GM19324 (cell line): Measurements from ENCODE around the gene LMX1B.
"Not testable (repeated sequence)": the region's sequence is repeated elsewhere in the genome, so short reads cannot be mapped to it uniquely, and the experiment has no call there.

Source experiments
- ATAC-seq: cut with Tn5 transposase; IDR thresholded peaks from one replicate; pipeline ENCODE4 v1.9.1; 2021; ENCODE audit warnings: mild to moderate bottlenecking, moderate library complexity; ENCODE audit not compliant: unreplicated experiment, low FRiP score

The LMX1B gene

DNA sequence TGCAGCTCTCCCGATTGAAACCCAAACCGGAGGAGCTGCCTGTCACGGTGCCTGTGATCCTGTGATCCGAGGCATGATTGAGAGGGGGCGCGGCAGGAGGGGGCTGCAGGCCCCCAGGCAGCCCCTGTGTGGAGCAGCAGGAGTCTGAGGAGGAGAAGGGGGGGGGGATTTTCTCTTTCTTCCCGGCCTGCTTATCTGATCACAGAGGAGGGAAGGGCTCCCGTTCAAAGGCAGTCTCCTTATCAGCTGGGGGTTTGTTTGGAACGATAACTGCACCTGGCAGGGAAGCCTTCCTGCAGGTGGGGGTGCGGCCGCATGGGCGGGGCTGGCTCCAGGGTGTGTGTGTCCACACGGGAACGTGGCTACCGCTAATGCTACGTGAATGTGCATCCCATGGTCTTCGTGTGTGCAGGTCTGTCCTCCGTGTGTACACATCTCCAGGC is 38.4 kb downstream of the LMX1B start:
- no peak for ATAC-seq

DNA sequence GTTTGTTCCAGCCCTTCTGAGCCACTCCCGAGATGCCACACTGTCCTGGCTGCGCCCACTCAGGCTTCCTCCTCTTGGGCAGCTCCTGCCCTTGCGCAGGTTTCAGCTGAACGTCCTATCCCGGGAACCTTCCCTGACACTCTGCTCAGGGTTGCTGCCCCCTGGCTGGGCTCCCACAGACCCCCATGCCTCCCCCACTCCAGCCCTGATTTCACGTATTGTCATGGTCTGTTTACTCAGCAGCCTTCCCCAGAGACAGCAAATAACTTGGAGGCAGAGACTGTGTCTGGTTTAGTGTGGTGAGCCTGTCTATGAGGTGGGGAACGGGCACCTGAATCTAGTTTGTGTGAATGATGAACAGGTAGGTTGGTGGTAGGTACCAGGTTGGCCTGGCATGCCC is 40.4 kb downstream of the LMX1B start:
- no peak for ATAC-seq

DNA sequence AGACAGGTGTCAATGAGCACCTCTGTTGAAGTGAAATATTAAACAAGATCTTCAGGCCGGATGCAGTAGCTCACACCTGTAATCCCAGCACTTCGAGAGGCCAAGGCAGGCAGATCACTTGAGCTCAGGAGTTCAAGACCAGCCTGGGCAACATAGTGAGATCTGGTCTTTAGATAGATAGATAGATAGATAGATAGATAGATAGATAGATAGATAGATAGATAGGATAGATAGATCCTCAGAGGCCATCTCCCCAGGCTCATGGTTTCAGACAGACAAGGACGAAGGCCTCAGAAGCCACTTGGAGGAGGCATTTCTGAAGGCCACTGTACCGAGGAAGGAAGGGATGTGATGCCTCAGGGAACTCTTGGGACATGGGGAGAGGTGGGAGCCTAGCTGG is 42.5 kb downstream of the LMX1B start:
- not testable (repeated sequence) for ATAC-seq

DNA sequence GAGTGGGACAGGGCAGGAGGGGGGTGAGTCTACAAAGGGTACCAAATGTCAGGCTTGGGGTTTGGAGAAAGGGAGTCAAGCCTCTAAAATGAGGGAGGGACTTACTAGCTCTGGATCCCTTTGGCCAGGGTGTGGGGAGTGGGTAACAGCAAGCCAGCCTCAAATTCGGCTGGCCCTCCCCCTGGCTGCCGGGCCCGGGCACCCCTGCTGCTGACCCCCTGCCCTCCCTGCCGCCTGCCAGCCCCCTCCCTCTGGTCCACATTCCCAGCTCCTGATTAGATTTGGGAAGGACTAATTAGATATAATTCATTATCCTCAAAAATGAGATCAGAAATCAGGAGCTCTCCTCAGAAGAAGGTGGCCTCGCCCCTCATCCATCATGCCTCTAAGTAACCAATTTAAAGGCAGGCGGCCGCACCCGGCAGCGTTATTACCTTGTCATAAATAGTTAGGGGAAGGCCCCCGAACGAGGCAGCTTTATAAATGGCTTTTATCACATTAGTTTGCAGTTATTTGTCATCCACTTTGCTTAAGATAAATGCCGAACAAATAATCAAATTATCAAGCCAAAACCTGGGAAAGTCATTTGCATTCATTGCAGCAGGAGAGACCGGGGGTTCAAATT is 44.6 kb downstream of the LMX1B start:
- ATAC-seq = no peak

DNA sequence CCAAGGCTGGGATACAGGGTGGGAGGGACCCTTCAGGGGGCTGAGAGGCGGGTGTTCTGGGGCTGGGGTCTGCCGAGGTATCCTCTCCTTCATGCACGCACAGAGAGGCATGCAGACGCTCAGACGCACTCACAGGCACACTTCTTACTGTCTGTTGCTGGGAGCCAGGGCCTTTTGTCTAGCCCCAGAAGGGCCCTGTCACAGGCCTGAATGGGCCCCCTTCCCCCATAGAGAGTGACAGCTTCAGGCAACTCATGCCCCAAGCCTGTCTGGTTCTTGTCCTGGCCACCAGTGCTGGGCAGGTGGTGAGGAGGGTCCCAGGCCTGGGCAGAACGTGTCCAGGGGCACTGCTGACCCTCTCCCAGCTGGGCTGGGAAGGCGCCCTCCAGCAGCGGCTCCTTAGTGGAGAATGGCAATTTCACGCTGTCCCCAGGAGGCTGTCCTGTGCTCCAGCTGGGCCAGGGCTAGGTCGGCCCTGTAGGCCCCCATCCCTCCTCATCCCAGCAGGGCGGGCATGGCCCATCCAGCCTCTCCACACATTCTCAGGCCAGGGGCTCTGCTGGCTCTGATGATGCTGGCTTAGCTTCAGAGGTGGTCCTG is 45.3 kb downstream of the LMX1B start:
- ATAC-seq = no peak

DNA sequence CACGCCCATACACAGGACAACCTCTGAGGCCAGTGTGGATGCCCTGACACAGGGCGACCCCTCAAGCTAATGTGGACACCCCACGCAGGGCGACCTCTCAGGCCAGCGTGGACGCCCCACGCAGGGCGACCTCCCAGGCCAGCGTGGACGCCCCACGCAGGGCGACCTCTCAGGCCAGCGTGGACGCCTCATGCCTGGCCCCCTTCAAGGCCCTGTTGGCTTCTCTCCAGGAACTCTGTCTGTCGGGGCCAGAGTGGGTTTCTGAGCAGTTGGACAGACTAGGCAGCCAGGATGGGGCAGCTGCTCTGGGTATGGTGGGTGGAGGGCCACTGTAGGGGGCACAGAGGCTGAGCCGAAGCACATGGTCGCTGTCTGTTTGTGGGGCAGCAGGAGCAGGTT is 47.4 kb downstream of the LMX1B start:
- no peak for ATAC-seq

DNA sequence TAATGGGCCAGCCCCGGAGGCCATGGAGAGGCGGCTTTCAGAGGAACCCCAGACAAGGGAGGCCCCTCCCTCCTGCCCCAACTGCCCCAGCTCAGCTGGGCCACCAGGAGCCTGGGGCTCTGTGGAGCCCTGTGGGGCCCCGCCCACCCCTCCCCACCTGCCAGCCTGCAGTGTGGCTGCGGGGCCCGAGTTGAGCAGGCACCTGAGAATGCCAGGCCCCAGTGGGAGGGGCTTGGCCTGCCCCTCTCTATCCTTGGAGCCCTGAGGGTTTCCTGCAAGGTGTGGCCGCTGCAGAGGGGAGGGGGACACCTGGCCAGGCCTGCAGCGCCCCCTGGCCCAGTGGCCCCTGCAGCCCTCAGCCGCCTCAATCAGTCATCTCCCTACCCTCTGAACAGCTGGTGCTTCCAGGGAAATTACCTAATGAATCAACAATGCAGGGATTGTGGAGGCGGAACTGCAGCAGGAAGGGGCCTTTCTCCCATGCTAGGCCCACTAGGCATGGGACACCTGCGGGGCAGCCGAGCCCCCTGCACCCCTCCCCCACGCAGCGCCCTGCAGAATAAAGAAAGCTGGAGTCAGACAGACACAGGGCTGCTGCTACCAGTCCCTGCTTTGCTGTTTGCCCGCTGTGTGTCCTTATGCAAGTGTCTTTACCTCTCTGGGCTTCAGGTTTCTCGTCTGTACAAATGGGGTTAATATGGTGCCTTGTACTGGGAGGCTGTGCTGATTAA is 48.0 kb downstream of the LMX1B start:
- ATAC-seq = no peak

DNA sequence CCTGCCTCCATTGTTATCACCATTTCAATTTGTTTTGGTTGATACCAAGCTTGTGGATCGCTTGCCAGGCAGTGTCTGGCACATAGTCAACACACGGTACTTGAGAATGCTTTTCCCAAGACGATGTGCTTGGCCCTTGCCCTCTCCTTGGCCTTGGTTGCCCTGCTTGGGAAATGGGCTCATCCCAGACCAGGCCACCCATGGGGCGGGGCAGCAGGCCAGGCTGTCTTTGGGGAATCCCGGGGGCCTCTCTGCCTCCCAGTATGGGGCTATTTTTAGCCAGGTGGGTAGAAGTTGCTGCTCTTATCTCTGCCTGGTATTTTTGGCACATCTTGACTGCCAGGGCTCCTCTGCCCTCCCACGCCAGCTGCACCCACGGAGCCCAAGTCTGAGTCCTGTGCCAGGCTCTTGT is 49.9 kb downstream of the LMX1B start:
- ATAC-seq = no peak

DNA sequence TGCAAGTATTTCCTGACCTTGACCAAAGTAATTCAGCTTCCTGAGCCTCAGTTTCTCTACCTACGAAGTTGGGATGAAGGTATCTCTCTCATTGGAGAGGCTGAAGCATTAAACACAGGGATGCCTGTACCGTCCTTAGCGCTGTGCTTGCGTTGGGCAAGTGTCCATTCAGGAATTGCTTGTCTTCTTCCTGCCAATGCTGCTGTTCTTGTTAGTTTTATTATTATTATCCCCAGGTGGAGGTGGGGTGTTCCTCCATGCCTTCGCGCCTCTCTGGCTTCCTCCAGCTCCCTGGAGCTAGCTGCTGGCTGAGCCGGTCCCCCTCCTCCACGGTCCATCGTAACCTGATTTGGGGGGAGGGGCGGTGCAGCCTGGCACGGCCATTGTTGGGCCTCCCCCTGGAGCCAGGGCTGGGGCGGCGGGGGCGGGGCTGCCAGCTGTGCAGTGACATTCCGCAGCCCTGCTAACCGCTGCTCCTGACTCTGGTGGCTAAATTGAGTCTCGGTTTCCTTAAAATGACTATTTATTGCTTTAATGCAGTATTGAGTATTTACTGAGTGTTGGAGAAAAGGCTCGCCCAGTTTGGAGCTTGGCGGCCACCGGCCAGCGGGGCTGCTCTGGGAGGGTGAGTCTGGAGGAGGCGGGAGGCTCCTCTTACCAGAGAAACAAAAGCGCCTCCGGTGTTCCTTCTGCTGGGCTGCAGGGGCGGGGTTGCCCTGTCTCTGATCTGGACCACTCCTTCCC is 51.3 kb downstream of the LMX1B start:
- ATAC-seq = no peak

DNA sequence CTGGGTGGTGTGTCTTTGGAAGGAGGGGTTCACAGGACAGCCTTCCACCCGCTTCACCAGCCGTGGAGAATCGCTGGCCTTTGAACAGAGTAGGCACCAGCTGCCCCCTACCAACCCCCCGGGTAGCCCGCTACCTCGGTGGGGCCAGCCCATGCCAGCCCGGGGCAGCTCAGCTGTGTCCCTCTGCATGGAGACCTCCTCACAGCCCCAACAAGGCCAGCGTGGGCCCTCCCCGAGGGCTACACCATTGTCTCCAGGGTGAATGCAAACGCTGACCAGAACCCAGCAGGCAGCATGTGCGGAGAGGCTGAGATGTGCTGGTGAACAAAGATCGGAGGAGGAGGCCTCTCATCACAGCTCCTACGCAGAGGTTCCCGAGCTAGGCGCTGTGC is 51.9 kb downstream of the LMX1B start:
- ATAC-seq = no peak

DNA sequence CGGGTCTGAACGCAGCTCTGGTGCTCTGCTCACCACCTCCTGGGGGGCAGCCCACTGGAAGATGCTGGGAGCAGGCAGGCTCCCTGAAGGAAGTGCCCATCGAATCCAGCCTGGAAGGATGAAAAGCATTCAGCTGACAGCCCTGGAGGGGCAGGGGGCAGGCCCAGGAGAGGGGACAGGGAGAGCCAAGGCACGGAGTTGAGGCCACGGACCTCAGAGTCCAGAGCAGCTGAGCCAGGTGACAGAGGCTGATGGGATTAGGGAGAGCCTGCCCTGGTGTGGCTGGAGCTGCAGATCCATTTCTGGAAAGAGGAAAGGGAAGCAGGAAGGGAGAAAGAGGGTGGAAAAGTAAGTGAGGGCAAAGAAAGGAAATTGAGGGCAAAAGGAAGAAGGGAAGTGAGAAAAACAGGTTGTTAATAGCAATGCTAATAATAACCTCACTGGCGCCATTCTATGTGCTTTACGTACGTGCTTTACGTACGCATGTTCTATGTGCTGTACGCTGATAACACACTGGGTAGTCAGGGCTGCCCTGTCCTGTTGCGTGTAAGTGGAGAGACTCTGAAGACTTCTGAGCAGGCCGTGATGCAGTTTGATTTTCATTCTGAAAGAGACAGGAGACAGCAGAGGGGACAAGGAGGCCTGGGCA is 52.6 kb downstream of the LMX1B start:
- ATAC-seq = no peak

DNA sequence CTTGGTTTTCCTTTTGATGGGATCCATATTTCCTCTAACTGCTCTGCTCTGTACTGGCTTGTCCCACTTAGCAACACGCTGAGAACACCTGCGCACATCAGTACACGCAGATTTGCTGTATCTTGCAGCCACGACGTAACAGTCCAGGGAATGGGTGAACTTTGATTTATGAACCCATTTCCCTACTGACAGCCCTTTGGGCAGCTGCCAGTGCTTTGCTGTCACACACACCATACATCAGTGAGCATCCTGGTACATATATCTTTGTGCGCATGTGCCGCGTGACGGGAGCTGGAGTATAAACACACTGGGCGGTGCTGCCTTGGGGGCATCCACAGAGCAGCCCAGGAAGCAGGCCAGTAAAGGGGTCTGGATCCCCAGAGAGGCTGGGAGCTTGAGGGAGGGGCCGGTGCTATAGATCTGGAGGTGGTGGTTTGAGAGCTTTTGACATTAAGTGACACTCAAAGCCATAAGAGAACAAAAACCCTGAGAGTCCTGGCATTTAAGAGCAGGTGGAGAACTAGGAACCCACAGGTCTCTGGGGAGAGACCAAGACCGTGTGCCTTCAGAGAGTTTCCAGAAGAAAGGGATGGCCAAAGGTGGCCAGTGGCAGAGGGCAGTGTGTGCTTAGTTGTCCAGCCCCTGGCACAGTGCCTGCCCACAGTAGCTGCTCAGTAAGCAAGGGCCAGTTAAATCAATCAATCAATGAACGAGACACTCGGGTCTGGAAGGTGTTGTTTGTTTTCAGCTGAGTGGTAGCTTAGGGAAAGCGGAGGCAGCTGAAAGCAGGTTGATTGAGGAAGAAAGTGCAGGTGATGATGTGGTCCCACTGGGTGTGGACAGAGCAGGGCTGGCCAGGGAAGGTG is 53.7 kb downstream of the LMX1B start:
- ATAC-seq = no peak

DNA sequence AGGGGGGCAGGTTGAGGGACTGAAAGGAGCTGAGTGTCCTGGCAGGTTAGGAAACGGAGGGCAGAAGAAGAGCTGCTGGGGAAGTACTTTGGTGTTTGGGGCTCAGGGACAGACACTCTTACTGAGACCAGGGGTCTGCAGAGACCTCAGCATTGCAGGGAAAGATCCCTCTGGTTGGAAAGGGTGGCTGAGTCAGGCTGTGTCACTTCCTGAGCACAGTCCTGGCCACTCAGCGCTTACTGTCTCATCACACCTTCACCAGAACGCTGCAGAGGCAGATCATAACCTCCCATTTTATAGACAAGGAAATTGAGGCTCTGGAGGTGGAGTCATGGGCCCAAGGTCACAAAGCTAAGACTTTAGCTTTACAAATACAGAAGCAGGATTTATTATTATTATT is 54.3 kb downstream of the LMX1B start:
- no peak for ATAC-seq

DNA sequence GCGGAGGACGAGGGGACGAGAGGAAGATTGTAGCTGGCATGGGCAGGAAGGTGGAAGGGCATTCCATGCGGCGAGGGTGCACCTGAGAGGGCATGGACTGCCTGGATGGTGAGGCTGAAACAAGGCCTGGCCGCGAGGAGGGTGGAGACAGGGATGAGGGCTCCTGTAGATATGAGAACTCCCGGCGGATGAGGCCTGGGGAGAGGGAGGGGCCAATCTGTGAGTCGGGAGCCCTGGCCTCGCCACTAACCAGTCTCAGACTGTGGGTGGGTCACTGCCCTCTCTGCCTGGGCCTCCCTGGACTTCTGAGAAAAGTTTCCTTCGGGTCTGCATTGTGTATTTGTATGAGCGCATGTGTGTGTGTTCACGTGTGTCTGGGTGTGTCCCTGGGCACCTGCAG is 55.4 kb downstream of the LMX1B start:
- no peak for ATAC-seq

DNA sequence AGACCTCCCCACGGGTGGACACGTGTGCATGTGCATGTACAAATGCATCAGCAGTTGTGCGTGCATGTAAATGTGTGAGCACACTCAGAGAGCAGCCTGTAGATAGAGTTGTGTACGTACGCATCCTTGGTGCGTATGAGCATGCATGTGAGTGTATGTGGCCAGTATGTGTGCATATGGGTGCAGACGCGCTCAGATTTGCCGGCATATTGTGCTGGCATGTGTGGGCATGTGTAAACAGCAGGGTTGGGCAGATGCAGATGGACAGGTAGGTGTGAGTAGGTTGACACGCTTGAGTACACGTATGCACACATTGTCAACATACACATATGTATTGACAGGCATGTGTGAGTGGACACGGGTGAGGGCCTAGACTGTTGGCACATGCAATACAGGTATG is 56.5 kb downstream of the LMX1B start:
- ATAC-seq = no peak

DNA sequence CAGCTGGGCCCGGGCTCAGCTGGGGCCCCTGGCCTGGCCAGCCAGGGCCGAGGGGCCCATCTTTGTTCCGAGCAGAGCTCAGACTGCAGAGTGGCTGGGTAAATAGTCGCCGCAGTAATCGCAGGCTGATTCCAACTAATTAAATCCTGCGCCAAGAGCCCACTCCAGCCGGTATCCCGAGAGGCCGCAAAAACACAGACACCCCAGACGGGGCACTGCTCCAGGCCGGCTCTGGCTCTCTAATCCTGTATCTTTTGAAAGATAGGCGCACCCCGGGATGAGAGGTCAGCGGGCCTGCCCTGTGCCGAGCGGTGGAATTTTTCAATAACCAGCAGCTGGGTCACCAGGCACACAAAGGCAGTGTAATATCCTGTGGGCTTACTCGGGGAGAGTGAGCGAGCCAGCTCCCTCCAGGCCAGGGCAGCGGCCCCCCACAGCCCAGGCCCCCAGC is 57.7 kb downstream of the LMX1B start:
- ATAC-seq = no peak

DNA sequence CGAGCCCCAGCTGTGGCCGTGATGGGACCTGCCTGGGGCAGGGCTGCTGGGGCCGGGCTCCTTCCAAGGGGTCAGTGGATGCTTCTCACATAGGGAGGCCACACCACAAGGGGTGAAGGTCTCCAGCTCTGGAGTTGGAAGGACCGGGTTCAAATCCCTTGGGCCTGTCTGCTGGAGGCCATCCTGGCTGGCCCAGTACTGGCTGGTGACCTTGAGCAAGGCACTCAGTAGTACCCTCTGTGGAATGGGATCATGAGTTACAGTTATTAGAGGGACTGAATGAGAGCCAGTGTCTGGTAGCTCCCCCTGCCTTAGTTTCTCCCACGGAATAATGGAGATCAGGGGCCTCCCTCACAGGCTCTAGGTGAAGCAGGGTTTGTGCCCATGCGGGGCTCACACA is 58.3 kb downstream of the LMX1B start:
- no peak for ATAC-seq

DNA sequence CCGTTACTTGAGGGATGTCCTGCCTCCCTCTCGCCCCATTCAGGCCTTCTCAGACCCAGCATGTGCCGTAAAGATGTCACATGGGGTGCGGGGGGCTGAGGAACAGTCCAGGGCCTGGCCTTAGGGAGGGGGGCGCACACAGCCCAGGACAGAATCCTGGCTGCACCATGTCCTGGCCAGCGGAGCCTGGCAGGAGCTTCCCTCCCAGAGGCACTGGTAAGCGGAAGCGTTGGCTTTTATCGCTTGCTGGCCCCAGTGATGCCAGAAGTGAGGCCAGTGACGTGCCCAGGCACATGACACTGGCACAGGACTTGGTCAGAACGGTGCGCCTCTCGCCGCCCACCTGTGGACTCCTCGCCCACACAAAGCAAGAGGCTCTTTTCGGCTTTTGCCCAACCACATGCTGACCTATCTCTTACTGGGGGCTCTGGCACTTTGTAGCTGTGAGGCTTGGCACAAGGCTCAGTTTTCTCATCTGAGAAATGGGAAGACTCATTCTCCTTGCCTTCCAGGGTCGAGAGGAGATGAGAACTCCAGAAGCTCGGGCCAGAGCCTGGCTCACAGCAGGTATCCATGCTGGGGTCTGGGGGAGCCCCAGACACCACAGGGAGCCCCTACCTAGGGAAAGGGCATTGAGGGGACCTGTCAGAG is 59.0 kb downstream of the LMX1B start:
- ATAC-seq = no peak

DNA sequence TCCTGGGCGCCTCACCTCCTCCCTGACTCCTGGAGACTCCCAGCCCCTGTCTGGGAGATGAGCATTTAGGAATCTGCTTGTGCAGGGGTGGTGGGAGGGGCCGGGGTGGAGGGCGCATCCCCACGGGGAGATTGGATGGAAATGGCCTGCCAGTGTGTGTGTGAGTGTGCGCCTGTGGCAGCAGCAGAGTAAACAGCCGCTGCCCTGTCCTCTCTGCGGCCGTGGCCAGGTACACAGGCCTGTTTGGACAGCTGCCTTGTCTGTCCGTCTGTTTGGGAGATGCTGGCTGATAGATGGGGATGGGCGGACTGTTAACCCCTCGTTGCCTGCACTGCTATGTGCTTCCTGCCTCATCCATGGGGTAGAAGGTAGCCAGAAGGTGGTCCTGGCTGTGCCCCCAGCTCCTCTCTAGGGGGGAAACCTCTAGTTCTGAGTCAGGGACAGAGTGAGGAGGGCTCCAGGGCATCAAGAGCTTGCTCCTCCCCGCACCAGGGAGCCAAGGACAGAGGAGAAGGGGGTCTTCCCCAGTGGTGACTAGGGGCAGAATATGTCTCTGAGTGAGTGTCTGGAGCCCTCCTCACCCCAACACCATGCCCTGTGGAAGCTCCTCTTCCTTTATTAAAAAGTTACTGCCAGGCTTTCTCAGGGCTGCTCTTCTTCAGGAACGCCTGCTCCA is 60.1 kb downstream of the LMX1B start:
- no peak for ATAC-seq
